GM21717 (cell line): ENCODE measurements around the gene C1orf35.

Experiments used
- ATAC-seq: cut with Tn5 transposase; IDR thresholded peaks from one replicate; pipeline ENCODE4 v1.9.1; 2021; ENCODE audit warnings: mild to moderate bottlenecking, moderate library complexity; ENCODE audit not compliant: unreplicated experiment

C1orf35 gene

DNA sequence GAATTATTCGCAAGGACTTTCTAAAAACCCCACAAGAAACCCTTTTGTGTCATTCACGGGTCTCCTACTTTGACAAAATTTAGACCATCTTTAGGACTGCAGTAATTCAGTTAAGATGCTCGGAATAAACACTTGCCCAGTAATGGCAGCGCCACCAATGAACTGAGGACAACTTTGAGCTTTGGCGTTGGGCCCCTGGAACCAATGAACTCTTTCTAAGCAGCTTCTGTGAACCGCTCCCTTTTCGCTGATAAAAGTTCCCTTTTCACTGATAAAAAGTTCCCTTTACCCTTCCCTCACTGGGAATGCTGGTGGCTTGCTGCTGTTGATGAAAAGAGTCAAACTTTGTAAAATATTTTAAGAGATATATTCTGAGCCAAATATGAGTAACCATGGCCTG, 7.4 kb upstream of the C1orf35 start:
- no peak for ATAC-seq

DNA sequence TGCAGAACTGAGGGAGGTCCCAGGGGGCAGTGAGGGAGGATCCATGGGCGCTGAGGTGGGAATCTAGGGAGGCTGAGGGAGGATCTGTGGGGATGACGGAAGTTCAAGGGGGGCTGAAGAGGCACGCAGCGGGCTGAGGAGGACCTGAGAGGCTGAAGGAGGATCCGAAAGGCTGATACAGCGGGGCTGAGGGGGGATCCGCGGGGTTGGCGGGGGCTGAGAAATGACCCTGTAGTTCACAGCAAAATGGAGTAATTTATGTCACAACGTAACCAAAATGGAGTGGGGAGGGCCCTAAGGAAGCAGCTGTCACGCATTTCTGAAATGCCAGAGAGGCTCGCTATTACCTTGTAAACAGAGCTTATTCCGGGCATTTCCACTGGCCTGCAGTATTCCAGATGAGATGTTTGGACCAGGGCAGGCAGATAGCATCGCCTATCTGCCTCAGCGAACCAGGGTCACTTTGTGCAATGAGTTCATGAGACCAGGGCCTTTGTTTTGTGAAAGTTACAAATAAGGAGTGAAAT, 6.9 kb upstream of the C1orf35 start:
- ATAC-seq, result peak; percentile 8

DNA sequence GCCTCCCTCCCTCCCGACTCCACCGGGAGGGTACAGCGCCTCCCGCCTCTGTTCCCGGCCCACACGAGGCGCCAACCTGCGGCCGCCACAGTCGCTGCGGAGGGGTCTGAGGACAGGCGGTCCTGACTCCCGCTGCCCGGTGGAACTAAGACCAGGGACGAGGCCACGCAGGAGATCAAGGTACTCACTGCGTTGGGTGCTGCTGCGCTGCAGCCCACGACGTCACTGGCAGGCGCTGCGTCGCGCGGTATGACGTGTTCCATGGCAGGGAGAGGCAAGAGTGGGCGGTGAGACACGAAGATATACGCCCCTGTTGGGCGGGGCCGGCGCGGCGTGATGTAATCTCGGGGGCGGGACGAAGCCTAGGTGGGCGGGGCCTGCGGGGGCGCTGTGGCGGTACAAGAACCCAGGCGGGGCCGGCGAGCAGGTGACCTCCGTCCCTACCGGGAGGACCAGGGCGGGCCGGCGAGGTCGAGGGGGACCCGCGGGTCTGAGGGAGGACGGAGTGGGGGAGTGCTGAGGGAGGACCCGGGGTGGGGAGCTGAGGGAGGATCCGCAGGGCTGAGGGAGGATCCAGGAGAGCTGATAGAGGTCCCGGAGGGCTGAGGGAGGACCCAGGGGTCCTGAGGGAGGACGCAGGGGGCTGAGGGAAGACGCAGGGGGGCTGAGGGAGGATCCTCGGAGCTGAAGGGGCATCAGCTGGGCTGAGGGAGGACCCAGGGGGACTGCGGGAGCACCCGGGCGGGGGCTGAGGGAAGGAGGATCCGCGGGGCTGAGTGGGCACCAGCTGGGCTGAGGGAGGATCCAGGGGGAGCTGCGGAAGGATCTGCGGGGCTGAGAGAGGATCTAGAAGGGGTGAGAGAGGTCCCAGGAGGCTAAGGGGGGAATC, 6.2 kb upstream of the C1orf35 start, which contains the start of gene MRPL55:
Gene MRPL55 (minus strand): TSS at position 227 of the 889 bp plus-strand sequence. CDS start 1,039 bp downstream, outside the sequence.
- ATAC-seq, result peak; percentile 81

DNA sequence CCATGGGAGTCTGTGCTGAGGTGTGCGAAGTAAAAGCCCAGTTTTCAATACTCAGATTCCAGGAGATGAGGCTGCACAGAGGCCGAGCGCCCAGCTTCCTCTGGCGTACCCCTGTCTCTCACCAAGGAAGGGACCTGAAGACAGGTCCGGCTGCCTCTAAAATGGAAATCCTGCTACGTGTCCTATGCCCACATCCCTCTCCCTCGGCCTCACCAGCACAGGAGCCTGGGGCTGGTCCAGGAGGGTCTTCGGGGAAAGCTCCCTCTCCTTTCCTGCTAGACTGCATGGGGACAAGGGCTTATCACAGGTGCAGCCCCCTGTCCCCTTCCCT, 5.6 kb upstream of the C1orf35 start:
- ATAC-seq, result no peak

DNA sequence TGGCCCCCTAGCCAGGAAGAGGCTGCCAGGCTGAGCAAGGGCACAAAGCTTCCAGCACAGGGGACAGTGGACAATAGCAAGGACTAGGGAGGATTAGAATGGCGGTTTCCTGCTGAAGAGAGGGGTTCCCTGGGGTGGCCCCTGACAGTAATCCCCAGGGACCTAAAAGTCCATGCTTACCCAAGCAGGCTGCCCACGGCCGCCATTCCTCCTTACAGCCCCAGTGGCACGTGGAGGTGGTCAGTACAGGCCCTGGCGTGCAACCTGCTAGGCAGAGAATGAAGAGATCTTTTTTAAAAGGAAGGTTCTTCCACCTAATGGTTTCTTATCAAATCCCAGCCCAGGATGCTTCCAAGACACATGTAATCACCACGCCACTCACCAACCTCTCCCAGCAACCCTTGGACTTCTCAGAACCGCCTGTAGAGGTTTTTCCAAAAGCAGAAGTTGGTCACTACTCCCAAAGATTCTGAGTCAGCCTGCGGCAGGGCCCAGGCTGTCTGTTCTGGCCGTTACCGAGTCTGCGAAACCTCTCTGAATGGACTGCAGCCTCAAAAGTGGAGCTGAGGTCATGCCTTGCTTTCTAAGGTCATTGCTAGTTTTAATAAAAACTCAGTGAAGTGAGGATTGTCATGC, 5.0 kb upstream of the C1orf35 start:
- ATAC-seq, result no peak

DNA sequence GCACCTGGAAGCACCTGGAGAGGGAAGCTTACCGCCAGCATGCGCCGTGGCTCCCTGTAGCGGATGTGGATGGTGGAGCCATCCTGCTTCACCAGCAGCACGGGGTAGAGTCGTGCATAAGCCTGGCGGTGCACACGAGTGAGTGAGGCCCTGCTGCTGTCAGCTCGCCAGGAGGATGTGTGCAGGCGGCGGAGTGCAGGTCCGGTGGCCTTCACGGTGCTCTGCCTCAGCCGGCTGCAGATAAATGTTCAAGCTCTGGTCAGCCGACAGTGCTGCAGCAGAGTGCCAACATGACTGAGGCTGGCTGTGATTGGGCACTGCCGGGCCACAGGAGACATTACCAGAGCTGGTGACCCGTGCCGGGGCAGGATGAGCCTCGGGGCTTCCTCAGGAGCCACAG, 4.5 kb upstream of the C1orf35 start:
- no peak for ATAC-seq

DNA sequence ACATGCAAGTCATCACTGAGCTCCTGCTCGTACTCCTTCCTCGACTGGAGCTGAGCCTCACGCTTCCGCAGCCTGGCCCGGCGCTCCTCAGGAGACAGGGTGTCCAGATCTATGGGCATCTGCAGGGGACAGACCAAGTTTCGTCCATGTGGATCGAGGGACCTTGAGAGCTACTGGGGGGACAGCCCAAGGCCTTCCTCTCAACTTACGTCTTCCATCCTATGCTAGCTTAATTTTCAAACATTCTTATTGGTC, 3.6 kb upstream of the C1orf35 start:
- ATAC-seq, result no peak

DNA sequence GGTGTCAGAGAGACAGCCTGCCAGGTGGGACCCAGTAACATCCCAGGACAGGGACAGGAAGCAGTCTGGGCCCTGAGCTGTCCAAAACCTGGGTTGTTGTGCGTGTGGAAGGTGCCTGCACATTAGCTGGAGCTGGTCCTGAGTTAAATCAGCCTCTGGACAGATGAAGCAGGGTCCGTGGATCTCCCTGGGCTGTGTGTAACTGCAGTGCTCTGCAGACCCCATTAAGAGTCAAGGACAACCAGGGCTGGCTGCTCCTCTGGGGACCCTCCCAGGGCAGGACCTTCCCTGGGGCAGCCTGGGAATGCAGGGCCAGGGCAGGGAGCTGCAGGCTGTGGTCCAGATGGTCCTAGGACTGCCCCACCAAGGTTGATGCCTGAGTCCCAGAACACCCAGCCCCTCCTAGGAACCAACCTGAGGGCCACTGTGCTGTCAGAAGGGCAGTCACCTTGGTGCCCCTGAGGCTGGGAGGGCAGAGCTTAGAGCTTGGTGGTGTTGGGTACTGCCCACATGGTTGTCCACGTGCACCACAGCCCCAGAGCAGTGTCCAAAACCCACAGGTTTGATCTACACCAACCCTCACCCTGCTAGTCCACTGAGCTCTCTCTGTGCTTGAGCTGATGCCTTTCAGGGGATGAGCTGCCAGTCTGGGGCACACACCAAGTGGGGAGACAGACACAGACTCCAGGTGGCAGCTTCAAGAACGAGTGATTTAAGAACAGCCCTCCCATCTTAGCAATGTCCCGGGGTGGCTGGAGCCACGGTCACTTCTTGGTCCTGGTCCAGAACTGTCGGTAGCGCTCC, 3.1 kb upstream of the C1orf35 start:
- no peak for ATAC-seq

DNA sequence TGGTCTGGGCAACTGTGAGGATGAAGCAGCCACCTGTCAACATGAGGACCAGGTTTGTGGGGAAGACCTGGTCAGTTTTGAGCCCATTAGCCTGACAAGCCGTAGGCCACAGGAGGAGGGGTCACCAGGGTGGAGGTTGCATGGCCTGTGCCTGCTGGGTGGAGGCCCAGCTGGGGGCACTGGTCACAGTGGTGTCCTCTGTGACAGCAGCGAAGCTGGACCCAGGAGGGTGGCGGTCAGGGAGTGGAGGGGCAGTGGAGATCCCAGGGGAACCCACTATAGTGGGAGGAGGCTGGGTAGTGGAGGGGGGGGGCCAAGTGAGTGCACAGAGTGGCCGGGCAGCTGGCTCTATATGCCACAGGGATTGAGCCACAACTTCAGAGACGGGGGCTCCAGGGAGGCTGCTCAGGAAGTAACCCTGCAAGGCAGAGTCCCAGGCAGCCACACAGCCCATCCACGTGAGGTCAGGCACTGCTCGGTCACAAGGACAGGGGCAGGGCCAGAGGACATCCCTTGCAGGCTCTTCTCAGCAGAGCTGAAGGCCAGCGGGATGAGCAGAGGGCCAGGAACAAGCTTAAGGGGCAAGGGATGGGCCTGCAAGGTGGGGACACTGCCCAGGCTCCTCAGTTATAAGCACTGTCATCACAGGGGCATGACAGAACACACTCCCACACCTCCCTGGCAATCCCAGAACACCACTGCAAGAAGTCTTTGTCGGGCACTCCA, 2.3 kb upstream of the C1orf35 start:
- ATAC-seq, result no peak

DNA sequence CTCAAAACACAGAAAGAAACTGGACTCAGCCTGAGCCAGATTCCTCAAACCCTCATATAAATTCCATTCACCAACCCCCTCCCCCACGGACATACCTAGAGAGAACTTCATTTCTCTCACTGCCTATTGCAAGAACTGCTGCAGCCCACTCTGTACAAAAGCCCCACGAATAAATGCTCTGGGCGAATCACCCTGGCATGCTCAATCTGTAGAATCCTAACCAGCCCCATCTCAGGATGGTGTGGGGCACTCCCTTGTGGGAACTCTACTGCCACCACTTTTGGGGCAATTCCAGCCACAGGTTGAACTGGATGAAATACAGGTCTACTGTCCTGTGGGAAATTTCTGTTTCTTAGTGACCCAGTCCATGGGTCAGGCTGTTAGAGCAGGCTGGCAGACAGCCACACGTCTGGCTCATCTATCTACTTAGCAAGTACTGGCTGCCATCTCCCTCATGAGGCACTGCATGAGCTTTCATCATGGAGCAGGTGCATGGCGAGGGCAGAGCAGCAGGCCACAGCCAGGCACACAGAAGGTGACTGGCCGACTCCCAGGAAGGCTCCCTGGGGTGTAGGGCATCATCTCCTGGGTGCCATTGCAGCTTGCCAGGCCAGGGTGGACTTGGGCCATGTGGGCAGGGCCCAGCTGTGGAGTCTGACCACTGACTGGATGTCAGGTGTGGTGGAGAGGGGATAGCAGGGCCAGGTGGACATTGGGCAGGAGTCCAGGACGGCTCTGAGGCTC, 1.6 kb upstream of the C1orf35 start:
- ATAC-seq, result no peak

DNA sequence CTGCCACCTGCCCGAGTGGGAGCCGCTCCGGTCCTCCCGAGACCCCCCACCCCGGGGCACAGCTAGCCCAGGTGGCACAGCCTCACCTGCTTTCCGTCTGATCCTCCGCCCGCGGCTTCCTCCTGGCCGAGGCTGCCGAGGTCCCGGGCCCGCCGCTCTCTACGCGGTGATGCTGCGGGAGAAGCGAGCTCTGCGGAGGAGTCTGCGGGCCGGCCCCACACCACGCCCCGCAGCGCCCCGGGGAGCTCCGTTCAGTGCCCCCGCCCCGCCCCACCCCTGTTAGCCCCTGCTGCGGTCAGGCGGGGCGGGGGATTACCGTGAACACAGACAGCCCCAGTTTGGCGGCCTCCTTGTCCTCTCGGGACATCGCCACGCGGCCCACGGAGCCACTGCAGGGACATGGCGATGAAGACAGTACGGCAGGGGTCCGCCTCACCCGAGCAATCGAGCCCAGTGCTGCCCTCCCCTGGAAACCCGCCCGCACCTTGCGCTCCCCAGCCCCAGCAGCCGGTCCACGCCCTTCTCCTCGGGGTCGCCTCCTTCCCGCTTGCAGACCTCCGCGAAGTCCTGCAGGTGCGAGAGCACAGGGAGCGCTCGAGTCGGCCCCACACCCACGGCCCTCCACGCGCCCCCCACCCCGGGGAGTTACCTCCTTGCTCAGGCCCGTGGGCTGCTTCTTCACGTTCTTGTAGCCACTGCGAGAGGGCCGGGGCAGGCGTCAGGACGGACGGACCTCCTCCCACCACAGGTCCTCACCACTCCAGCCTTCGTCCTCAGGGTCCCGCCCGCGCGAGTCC, 933 bp downstream of the C1orf35 start:
- ATAC-seq, result peak; percentile 25

DNA sequence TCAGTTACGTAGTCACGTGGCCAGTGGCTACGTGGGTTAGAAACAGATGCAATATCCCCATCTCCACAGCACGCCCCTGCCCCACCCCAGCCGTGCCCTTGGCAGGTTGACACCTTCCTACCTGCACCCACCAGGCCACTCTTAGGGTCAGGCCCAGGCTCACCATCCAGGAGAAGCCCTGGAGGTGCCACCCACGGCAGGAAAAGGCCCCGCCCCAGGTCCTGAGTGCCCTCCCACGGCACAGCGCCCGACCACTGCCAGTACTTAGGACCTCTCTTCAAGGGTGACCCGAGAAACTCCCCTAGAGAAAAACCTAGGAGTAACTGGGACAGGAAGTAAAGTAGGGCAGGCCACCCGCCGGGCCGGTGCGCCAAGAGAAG, 1.5 kb downstream of the C1orf35 start:
- ATAC-seq, result no peak

DNA sequence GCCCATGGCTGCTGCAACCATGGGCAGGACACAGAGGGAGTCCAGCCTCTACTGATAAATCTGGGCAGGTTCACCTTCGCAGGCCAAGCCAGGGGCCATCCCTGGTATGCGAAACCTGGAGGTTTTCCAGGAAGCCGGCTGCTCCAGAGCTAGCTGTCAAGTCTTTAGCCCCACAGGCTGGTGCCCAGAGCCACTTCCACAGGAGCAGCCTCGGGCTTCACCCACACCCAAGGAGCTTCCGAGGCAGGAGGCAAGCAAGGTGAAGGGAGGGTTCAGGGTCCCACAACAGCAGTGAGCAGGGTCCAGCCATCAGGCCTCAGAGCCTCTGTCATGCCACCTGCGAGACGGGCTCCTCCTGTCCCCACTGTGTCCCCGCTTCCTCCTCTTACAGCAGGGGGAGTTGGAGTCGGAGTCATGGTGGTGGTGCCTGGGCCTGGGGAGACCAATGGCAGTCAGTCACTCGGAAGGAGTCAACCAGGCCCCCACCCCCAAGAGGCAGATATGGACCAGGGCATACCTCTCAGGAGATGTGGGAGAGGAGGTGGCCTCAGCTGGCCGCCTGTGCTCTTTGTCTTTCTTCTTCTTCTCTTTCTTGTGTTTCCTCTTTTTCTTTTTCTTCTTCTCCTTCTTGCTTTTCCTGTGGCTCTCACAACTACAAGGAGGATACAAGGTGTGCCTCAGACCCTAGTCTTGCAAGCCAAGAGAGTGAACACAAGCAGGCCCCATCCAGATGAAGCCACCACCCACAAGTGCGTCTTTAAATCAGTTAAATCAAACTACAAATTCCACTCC, 2.1 kb downstream of the C1orf35 start:
- ATAC-seq, result no peak

DNA sequence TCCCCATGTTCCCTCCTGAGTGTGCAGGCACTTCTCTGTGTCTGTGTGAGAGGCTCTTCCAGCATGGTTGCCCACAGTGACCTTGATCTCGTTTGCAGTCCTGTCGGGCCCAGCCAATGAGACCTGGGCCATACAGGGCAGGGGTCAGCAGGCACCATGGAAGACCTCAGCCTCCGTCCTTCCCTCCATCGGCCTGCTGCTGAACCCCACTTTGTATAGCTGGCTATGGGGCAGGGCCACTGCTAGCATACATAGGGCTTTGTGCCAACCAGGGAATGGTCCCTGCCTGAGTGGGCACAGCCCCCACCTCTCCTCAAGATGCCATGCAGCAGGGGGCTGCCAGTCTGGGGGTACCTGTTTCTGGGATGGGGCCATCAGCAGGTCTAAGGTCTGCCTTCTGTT, 3.8 kb downstream of the C1orf35 start:
- ATAC-seq, result no peak

DNA sequence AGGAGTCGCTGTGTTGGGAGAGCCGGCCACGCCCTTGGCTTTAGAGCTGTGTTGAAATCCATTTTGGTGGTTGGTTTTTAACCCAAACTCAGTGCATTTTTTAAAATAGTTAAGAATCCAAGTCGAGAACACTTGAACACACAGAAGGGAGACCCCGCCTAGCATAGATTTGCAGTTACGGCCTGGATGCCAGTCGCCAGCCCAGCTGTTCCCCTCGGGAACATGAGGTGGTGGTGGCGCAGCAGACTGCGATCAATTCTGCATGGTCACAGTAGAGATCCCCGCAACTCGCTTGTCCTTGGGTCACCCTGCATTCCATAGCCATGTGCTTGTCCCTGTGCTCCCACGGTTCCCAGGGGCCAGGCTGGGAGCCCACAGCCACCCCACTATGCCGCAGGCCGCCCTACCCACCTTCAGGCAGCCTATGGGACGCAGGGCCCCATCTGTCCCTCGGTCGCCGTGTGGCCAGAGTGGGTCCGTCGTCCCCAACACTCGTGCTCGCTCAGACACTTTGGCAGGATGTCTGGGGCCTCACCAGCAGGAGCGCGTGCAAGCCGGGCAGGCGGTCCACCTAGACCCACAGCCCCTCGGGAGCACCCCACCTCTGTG, 4.7 kb downstream of the C1orf35 start:
- no peak for ATAC-seq

DNA sequence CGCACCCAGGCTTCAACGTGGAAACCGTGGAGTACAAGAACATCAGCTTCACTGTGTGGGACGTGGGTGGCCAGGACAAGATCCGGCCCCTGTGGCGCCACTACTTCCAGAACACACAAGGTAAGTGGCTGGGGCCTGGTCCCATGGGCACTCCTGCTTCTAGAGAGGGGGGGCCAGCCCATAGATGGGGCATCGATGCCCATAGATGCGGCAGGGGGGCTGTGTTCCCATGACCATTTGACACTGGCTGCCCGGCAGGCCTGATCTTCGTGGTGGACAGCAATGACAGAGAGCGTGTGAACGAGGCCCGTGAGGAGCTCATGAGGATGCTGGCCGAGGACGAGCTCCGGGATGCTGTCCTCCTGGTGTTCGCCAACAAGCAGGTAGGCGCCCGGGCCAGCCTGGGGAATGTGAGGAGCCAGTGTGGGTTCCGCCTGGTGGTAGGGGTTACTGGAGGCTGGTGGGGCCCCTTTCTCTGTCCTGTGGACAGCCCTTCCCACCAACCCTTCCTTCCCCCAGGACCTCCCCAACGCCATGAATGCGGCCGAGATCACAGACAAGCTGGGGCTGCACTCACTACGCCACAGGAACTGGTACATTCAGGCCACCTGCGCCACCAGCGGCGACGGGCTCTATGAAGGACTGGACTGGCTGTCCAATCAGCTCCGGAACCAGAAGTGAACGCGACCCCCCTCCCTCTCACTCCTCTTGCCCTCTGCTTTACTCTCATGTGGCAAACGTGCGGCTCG, 5.6 kb downstream of the C1orf35 start:
- no peak for ATAC-seq

DNA sequence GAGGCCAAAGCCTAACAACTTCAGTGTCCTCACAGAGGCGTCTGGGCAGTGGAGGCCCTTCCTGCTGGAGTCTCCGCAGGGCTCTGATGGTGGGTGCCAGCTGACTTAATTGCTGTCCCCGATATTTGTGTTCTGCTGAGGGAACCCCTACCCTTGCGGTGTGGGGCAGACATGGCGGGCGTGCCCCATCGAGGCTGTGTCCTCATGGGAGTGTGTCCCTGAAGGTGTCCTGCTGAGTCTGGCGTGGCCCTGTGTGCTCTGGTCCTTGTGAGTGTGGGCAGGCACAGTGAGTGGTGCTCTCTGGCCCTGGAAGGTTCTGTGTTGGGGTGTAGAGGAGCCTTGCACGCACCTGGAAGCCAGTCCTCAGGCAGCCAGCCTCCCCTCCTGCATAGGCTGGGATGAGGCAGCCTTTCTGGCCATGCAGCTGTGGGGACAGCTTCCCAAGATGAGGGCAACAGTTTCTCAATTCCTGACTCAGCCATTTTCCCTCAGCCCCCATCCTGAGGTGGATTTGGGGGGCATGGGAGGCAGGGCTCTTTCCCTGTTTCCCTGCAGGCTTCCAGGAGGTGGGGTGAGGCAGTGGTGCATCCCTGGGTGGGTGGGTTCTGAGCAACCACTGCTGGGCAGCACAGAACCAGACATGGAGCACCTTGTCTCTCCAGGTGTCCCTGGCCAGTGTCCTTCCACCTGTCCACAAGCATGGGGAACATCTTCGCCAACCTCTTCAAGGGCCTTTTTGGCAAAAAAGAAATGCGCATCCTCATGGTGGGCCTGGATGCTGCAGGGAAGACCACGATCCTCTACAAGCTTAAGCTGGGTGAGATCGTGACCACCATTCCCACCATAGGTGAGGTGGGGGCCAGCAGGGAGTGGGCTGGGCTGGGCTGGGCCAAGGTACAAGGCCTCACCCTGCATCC, 6.5 kb downstream of the C1orf35 start:
- no peak for ATAC-seq
